NCI-H526 treated with DMSO at 0.1 percent for 48 hours (cell line): ENCODE data around the gene CASP6.

Experiments used
- DNase-seq: peaks from one replicate; lab custom pipeline; 2025; lab: John Stamatoyannopoulos, UW

The CASP6 gene

GRCh38 chr4:109671350-109671749 is 31.9 kb downstream of the CASP6 start:
- DNase-seq = no peak

- DNase-seq = no peak
Observed at GRCh38 chr4:109665783-109666485, 37.3 kb downstream of the CASP6 start.

- no peak for DNase-seq
Observed at GRCh38 chr4:109662771-109663170, 40.5 kb downstream of the CASP6 start.

- no peak for DNase-seq
Observed at GRCh38 chr4:109662116-109662515, 41.1 kb downstream of the CASP6 start.

DNA sequence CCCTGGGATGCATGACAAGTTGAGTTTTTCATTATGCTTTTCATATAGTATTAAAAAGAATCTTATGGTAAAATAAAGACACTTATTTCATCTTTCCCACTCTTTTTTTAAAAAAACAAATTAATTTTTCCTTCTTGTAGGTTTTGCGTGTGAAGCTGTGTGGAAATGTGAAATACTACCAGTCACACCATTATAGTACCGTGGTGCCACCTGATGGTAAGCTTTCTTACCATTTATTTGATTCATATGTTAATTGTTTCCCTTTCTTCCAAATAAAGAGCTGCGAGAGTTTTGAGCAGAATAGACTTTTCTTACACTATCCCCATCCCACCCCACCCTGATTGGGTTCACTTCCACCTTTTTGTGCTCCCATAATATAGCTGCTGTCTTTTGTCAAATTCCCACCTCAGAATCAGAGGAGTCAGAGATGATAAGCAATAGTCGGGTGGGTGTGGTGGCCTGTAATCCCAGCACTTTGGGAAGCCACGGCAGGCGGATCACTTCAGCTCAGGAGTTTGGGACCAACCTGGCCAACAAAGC is 44.3 kb downstream of the CASP6 start:
- DNase-seq = peak; percentile 38

DNA sequence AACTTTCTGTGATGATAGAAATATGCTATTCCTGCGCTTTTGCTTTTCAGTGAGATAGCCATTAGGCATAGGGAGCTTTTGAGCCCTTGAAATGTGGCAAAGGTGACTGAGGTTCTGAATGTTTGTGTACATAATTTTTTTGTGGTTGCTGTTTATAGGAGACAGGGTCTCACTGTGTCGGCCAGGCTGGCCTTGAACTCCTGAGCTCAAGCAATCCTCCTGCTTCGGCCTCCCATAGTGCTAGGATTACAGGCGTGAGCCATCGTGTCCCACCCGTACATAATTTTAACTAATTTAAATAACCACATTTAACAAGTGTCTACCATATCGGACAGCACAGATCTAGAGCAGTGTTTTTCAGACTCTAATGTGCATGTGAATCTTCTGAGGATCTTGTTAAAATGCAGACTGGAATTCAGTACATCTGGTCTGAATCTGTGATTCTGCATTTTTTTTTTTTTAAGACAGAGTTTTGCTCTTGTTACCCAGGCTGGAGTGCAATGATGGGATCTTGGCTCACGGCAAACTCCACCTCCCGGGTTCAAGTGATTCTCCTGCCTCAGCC is 45.3 kb downstream of the CASP6 start:
- DNase-seq = no peak

GRCh38 chr4:109655396-109655795 is 47.8 kb downstream of the CASP6 start:
- no peak for DNase-seq

DNA sequence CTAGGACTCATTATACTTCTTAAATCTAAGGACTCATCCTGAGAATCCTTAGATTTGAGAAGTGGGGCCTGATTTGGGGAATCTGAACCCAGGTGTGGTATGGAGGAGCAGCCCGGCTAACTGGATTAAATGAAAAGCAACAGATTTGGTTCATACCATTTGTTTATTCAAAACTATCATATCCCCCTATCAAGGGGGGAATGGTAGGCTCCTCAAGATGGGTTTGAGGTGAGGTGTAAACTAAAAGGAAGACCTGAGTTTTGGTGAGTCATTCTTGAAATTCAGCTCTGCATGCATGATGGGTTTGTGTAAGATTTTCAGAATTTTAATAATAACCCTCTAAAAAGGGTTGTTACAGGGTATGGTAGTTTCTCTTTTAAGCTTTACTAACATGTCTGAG is 53.4 kb downstream of the CASP6 start:
- DNase-seq = no peak

- no peak for DNase-seq
Observed at GRCh38 chr4:109648997-109649575, 54.2 kb downstream of the CASP6 start.

DNA sequence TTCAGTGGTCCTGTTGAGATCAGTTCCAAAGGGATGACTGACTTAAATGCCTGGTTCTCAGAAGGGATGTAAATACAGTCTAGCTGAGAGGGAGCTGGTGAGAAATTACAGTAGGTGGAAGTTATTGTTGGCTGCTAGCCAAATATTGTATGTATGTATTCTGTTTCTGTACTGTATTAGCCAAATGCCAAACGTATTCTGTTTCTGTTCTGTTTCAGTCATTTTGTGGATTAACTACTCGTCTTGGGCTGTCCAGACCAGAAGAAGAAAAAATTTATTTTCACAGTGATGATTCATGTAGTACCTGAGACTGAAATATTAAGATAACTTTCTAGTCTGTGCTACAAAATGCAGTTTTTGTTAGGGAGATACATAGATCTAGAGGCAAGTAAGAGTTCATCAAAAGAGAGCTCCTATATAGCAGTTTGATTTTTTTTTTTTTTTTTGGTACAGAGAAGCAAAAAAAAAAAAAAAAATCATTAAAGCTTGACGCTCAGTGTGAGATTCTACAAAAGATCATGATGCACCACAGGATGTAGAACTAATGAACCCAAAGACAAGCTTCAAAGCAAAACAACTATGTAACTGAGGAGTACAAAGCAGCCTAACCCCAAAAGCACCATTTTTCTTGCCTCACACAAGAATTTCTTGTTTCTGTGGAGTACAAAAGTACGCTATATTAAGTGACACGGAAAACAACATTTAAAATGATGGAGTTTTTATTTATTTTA is 54.8 kb downstream of the CASP6 start:
- DNase-seq = no peak

- no peak for DNase-seq
Observed at GRCh38 chr4:109645874-109646710, 57.2 kb downstream of the CASP6 start.

GRCh38 chr4:109640644-109641043 is 62.6 kb downstream of the CASP6 start:
- DNase-seq = no peak
